PFSK-1 (cell line): Measurements from ENCODE around the gene NRP1.

Experiments used
- FOXP2 ChIP-seq: optimal IDR thresholded peaks from 2 replicates; pipeline ENCODE3; 2011; ENCODE audit warnings: borderline replicate concordance, control low read depth, inconsistent platforms; ENCODE audit not compliant: insufficient read depth; ENCODE audit errors: extremely low read length, extremely low read depth
- POLR2AphosphoS5 ChIP-seq: IDR thresholded peaks from 2 replicates; pipeline ENCODE4 v1.6.1; 2012; ENCODE audit warnings: low read depth, mild to moderate bottlenecking, control low read depth, low read length, moderate library complexity
- SIN3A ChIP-seq: IDR thresholded peaks from 2 replicates; pipeline ENCODE4 v1.6.1; 2012; ENCODE audit warnings: mild to moderate bottlenecking, low read length, moderate library complexity, borderline replicate concordance; ENCODE audit not compliant: insufficient read depth
- TAF1 ChIP-seq: IDR thresholded peaks from 2 replicates; pipeline ENCODE4 v1.6.1; 2012; ENCODE audit warnings: low read length, control low read depth, borderline replicate concordance; ENCODE audit not compliant: insufficient read depth
- TF ChIP-seq, protein P1 (sequence below), 2 experiments: IDR thresholded peaks; 2 replicates each; pipeline versions ENCODE4 v1.6.1 to v1.8.0; 2011 to 2012; ENCODE audit warnings: low read depth in 2 of 2, low read length in 2 of 2, control low read depth in 1 of 2, inconsistent platforms in 1 of 2, mild to moderate bottlenecking in 1 of 2, moderate library complexity in 1 of 2; ENCODE audit not compliant: insufficient read depth in 1 of 2

The NRP1 gene

DNA sequence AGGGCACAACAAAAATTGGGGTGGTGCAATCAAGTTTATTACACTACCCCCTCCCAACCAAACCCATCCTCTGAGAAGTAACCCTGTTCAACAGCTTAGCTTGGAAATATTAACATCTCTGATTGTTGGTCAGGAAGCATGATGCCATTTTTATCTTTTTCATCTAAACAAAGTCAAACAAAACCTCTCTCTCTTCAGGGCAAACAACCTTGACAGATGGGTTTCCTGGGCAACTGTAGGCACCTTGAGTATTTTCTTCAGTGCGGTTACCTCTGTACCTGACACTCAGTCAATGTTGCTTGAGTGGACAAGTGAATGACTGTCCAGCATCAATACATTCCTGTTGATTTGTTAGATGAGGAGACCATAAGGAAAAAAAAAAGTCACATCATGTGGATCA, 183.6 kb downstream of the NRP1 start:
- TF ChIP-seq POLR2AphosphoS5: no peak
- TF ChIP-seq FOXP2: no peak
- no peak for TF ChIP-seq TAF1
- no peak for TF ChIP-seq SIN3A
- TF ChIP-seq, protein P1, sequence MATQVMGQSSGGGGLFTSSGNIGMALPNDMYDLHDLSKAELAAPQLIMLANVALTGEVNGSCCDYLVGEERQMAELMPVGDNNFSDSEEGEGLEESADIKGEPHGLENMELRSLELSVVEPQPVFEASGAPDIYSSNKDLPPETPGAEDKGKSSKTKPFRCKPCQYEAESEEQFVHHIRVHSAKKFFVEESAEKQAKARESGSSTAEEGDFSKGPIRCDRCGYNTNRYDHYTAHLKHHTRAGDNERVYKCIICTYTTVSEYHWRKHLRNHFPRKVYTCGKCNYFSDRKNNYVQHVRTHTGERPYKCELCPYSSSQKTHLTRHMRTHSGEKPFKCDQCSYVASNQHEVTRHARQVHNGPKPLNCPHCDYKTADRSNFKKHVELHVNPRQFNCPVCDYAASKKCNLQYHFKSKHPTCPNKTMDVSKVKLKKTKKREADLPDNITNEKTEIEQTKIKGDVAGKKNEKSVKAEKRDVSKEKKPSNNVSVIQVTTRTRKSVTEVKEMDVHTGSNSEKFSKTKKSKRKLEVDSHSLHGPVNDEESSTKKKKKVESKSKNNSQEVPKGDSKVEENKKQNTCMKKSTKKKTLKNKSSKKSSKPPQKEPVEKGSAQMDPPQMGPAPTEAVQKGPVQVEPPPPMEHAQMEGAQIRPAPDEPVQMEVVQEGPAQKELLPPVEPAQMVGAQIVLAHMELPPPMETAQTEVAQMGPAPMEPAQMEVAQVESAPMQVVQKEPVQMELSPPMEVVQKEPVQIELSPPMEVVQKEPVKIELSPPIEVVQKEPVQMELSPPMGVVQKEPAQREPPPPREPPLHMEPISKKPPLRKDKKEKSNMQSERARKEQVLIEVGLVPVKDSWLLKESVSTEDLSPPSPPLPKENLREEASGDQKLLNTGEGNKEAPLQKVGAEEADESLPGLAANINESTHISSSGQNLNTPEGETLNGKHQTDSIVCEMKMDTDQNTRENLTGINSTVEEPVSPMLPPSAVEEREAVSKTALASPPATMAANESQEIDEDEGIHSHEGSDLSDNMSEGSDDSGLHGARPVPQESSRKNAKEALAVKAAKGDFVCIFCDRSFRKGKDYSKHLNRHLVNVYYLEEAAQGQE (IDR thresholded peaks at IDR 0.05; ENCODE audit: insufficient read depth in 1 of 2, low read depth in 2 of 2, low read length in 2 of 2): no peak

GRCh38 chr10:33150146-33150545, 184.3 kb downstream of the NRP1 start:
- TF ChIP-seq SIN3A (no peak), FOXP2 (no peak), TAF1 (no peak), POLR2AphosphoS5 (no peak)
- TF ChIP-seq, protein P1 (IDR thresholded peaks at IDR 0.05; ENCODE audit: insufficient read depth in 1 of 2, low read depth in 2 of 2, low read length in 2 of 2): no peak

DNA sequence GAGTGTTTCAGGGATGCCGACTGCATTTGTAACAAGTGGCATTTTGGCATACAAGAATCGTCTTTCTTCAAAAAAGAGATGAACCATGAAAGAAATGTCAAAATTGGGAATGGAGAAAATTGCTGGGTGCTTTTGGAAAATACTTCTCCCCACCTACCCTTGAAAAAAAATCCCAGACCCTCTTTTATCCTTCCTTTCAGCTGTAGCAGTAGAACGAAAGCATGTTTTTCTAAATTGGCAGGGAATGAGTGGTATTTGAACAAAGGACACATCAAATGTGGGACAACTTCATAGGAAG, 187.5 kb downstream of the NRP1 start:
- TF ChIP-seq, protein P1 (IDR thresholded peaks at IDR 0.05; ENCODE audit: insufficient read depth in 1 of 2, low read depth in 2 of 2, low read length in 2 of 2): no peak
- TF ChIP-seq FOXP2: no peak
- no peak for TF ChIP-seq POLR2AphosphoS5
- TF ChIP-seq TAF1: no peak
- no peak for TF ChIP-seq SIN3A

DNA sequence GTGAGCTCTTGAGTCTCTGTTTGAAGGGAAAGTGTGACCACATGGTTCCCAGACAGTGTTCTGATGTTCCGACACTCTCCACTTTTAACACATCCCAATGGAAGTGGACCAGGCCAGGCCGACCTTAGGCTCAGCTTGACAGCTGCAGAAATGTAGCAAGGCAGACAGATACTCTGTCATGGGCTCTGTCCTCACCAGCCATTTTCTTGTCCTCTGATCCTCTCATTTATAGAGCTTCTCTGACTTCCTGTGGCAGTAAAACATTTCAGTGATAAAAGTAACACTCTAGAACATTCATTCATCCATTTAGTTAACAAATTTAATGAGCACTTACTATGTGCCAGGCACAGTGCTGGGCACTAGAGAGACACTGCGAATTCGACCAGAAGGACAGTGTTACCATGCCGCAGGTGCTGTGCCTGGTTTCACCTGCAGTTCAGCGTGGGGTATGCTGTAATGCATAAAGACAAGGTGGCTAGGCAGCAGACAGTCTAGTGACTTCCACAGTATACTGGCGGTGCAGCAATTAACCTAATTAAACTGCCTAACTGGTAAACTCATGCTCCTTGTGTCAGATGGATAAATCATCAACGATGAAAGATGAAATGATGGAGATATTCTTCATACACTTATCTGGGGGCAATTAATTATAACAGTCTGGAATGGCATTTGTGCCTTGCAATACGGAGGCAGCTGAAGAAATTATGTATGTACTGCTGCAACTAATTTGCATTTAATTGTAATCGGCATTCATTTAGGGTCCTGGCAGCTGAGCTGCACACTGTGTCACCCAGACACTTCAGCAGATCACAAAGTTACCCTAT, 188.1 kb downstream of the NRP1 start:
- TF ChIP-seq FOXP2 (no peak), SIN3A (no peak), POLR2AphosphoS5 (no peak), TAF1 (no peak)
- TF ChIP-seq, protein P1 (IDR thresholded peaks at IDR 0.05; ENCODE audit: insufficient read depth in 1 of 2, low read depth in 2 of 2, low read length in 2 of 2): no peak
